Endothelial cell of umbilical vein (primary cell): ENCODE results near the gene GSK3A.

Experiments
- CTCF ChIP-seq, 2 donors: IDR thresholded peaks; 1 replicate in 1 of 2; 2 replicates in 1 of 2; pipeline ENCODE4 v1.5.1; 2011; ENCODE audit warnings: low read length in 2 of 2, mild to moderate bottlenecking in 2 of 2, moderate library complexity in 2 of 2, control low read depth in 1 of 2, inconsistent platforms in 1 of 2, low read depth in 1 of 2; ENCODE audit not compliant: insufficient read depth in 1 of 2; ENCODE audit errors: extremely low read depth in 1 of 2
- GATA2 ChIP-seq: IDR thresholded peaks from 2 replicates; pipeline ENCODE4 v1.7.0; 2011; ENCODE audit warnings: low read depth, mild to moderate bottlenecking, moderate library complexity, mixed read lengths, low read length; ENCODE audit not compliant: insufficient read length, insufficient read depth
- MAX ChIP-seq: IDR thresholded peaks from 2 replicates; pipeline ENCODE4 v1.6.1; 2011; ENCODE audit not compliant: insufficient read depth, insufficient read length

GRCh38 chr19:42204664-42205063 is 37.7 kb downstream of the GSK3A start:
- TF ChIP-seq CTCF (IDR thresholded peaks at IDR 0.05; ENCODE audit: extremely low read depth in 1 of 2, insufficient read depth in 1 of 2, low read depth in 1 of 2, low read length in 2 of 2) (no peak), MAX (no peak), GATA2 (no peak)
